ENCODE measurements around the gene DDI2. TPM values are rescaled to one million over a fixed set of nuclear protein-coding genes. Genes with fewer than 3 reads are reported as not detected.

DDI2 gene
- total RNA-seq, 3 donors from 2014 or later: 69.2 to 77.4 (median 71.0) TPM

GRCh38 chr1:15718199-15718601 is 100.9 kb downstream of the DDI2 start:
- H3K4me1 ChIP-seq: peaks cover 0 to 10% of the 10 kb centered on the region in 2 donors
- H3K36me3 ChIP-seq: peaks cover 6% of the 10 kb centered on the region
- no peak overlapping the region for H3K27ac ChIP-seq
- intact Hi-C loops (cut with DNase I; ENCODE audit: low total_unique reads): no loop called here
- H3K27me3 ChIP-seq: no peaks in the 10 kb centered on the region
- TF ChIP-seq POLR2A (IDR thresholded peaks at IDR 0.05) (no peak), POLR2AphosphoS5 (IDR thresholded peaks at IDR 0.05) (no peak), CTCF (IDR thresholded peaks at IDR 0.05) (no peak)
- no peaks in the 10 kb centered on the region for H3K9me3 ChIP-seq
- no peak overlapping the region for H3K4me3 ChIP-seq
- no peak for DNase-seq (ENCODE audit: low spot score in 2 of 2)

Other genes with a start within 250 kb of the DDI2 start
- gene EFHD2, start 207.6 kb upstream of the DDI2 start, total RNA-seq: 10 to 100 TPM; 24.9 to 43.9 (median 32.8) TPM
- under 1 TPM in 1 of 3 donors, not detected in 2; 0.16 TPM for gene CTRC, start 179.0 kb upstream of the DDI2 start, total RNA-seq
- gene CELA2A, start 160.7 kb upstream of the DDI2 start, total RNA-seq: not detected
- gene CELA2B, start 141.4 kb upstream of the DDI2 start, total RNA-seq: not detected
- gene CASP9, start 93.2 kb upstream of the DDI2 start, total RNA-seq: 10 to 100 TPM; 12.5 to 15.8 (median 13.4) TPM
- gene DNAJC16, start 90.6 kb upstream of the DDI2 start, total RNA-seq: 10 to 100 TPM; 14.1 to 30.4 (median 21.0) TPM
- gene AGMAT, start 32.4 kb upstream of the DDI2 start, total RNA-seq: under 1 TPM; 0.29 to 0.33 (median 0.32) TPM
- gene PLEKHM2, start 66.9 kb downstream of the DDI2 start, total RNA-seq: 10 to 100 TPM; 29.7 to 56.5 (median 41.6) TPM
- gene SLC25A34, start 118.8 kb downstream of the DDI2 start, total RNA-seq: 1 to 10 TPM; 1.0 to 1.8 (median 1.3) TPM
- gene TMEM82, start 125.0 kb downstream of the DDI2 start, total RNA-seq: not detected
- 10 to 100 TPM; 17.4 to 73.4 (median 42.6) TPM for gene FBLIM1, start 141.3 kb downstream of the DDI2 start, total RNA-seq
- gene UQCRHL, start 190.2 kb downstream of the DDI2 start, total RNA-seq: 1 to 10 TPM in 2 of 3 donors, under 1 TPM in 1; 0.66 to 1.4 (median 1.2) TPM
- gene SPEN, start 230.2 kb downstream of the DDI2 start, total RNA-seq: 10 to 100 TPM; 46.9 to 56.6 (median 51.2) TPM

All from breast epithelium (tissue), 4 donors.